SK-N-MC (cell line): Measurements from ENCODE around the gene WDR77.

ENCODE experiments used
- DNase-seq: peaks from one replicate; pipeline ENCODE4 v3.0.0-alpha.2; 2011; ENCODE audit warnings: low read depth, low spot score
- H3K27ac ChIP-seq: fragments of 200-600 bp; sonication (generic); 2 replicates; pipeline ENCODE4 v1.5.1; 2016; ENCODE audit warnings: mixed run types
- H3K36me3 ChIP-seq: fragments of 200-600 bp; sonication (generic); 2 replicates; pipeline ENCODE4 v1.6.1; 2017; ENCODE audit warnings: antibody characterized with exemption, low read length, mixed read lengths; ENCODE audit not compliant: insufficient read depth
- H3K4me3 ChIP-seq: fragments of 200-600 bp; sonication (generic); 2 replicates; pipeline ENCODE4 v1.5.1; 2016
- H3K9ac ChIP-seq: fragments of 200-600 bp; sonication (generic); 2 replicates; pipeline ENCODE4 v1.8.0; 2017; ENCODE audit warnings: mixed run types, mixed read lengths; ENCODE audit not compliant: insufficient read length
- H3K9me3 ChIP-seq: fragments of 200-600 bp; sonication (generic); 2 replicates; pipeline ENCODE4 v1.6.1; 2017; ENCODE audit warnings: low read depth, mild to moderate bottlenecking, antibody characterized with exemption, low read length, moderate library complexity, mixed read lengths
- EZH2 ChIP-seq: fragments of 200-600 bp; sonication (generic); IDR thresholded peaks from one replicate; pipeline ENCODE4 v1.6.1; 2017; ENCODE audit warnings: antibody characterized with exemption
- FOXP2 ChIP-seq: optimal IDR thresholded peaks from 2 replicates; pipeline ENCODE3; 2011; ENCODE audit warnings: mild to moderate bottlenecking, moderate library complexity; ENCODE audit not compliant: insufficient read depth; ENCODE audit errors: extremely low read length, control extremely low read depth
- POLR2AphosphoS5 ChIP-seq: IDR thresholded peaks from 2 replicates; pipeline ENCODE4 v1.6.1; 2012; ENCODE audit warnings: mild to moderate bottlenecking, low read depth, low read length, borderline replicate concordance

The WDR77 gene

GRCh38 chr1:111448918-111449702, at the start of gene WDR77, which contains the start of gene ATP5PB:
TSS of gene WDR77 (minus strand) at chr1:111449256. CDS start at chr1:111449169, 87 bp downstream.
TSS of gene ATP5PB (plus strand) at chr1:111449464. CDS start at chr1:111449542, 78 bp downstream.
- peak; percentile 76 for TF ChIP-seq POLR2AphosphoS5
- TF ChIP-seq EZH2, result no peak
- peak; percentile 44 for TF ChIP-seq FOXP2
- peaks cover 67% of the 10 kb centered on the region for H3K36me3 ChIP-seq
- no peaks in the 10 kb centered on the region for H3K9me3 ChIP-seq
- peak within 1 kb of the TSS; percentile 86 for H3K27ac ChIP-seq
- H3K4me3 ChIP-seq, result peak within 1 kb of the TSS; percentile 99
- peak within 1 kb of the TSS; percentile 100 for H3K9ac ChIP-seq
- DNase-seq, result peak; percentile 98

DNA sequence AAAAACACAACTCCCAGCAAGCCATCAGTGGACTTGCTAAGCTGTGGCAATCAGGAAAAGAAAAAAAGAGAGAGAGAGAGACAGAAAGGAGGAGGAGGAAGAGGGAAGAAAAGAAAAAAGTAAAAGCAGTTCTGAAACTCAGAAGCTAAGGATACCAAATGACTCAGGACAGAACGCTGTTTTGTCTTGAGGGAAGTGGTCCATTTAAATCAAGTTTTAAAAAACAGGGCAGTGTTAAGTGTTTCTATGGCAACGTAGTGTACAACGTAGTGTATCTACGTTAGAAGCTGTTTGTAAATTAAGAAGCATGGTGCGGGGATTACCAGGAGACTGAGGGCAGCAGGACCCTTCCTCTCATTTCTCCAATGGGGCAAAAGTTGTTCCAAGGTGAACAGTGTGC, 48.5 kb upstream of the WDR77 start:
- no peak overlapping the region for H3K9ac ChIP-seq
- TF ChIP-seq POLR2AphosphoS5 (no peak), FOXP2 (no peak), EZH2 (no peak)
- H3K27ac ChIP-seq, result no peak overlapping the region
- DNase-seq, result no peak
- H3K36me3 ChIP-seq, result no peaks in the 10 kb centered on the region
- H3K9me3 ChIP-seq, result no peaks in the 10 kb centered on the region
- no peak overlapping the region for H3K4me3 ChIP-seq

DNA sequence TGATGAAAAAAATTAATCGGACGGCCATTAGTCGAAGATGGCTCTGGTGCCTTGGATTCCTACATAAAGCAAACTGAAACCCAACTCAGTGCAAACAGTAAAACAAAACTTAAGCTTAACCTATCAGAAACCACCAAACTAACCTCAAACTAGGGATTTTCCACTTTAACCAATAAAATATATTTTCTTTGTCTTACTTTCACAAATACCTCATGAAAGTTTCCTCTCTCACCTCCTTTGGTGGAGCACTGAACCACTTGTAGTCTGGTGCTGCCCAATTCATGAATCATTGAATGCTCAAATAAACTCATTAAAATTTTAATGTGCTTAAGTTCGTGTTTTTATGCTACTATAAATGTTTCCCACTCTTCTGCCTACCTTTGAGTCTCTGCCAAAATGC, 47.3 kb upstream of the WDR77 start:
- no peaks in the 10 kb centered on the region for H3K36me3 ChIP-seq
- no peak overlapping the region for H3K4me3 ChIP-seq
- no peak overlapping the region for H3K27ac ChIP-seq
- no peak for DNase-seq
- H3K9me3 ChIP-seq, result no peaks in the 10 kb centered on the region
- TF ChIP-seq EZH2, result no peak
- TF ChIP-seq FOXP2, result no peak
- no peak for TF ChIP-seq POLR2AphosphoS5
- H3K9ac ChIP-seq, result no peak overlapping the region

DNA sequence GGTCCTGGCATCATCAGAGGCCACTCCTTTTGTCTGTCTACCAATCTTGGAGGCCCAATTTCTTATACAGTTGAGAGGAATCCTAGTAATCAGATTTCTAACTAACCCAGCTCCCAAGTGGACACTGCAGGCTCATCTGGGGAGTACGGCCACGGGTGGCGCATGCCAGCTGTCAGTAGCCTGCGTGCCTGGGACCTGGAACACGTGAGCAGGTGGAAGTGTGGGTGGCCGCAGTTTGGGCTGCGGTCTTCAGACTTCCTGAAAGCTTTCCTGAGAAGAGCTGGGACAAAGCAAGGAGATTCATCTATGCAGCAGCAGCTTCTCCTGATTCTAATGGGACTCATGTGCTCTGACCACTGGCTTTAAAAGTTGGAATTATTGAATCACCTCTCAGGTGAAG, 42.0 kb upstream of the WDR77 start:
- no peak overlapping the region for H3K9ac ChIP-seq
- no peak for TF ChIP-seq FOXP2
- no peak for TF ChIP-seq POLR2AphosphoS5
- H3K9me3 ChIP-seq, result no peaks in the 10 kb centered on the region
- no peak for DNase-seq
- H3K36me3 ChIP-seq, result no peaks in the 10 kb centered on the region
- H3K27ac ChIP-seq, result no peak overlapping the region
- H3K4me3 ChIP-seq, result no peak overlapping the region

- no peak overlapping the region for H3K9ac ChIP-seq
- H3K27ac ChIP-seq, result no peak overlapping the region
- no peak for TF ChIP-seq FOXP2
- no peak for TF ChIP-seq EZH2
- TF ChIP-seq POLR2AphosphoS5, result no peak
- H3K4me3 ChIP-seq, result no peak overlapping the region
- no peaks in the 10 kb centered on the region for H3K9me3 ChIP-seq
- DNase-seq, result no peak
- no peaks in the 10 kb centered on the region for H3K36me3 ChIP-seq
Measured at GRCh38 chr1:111490220-111490619, 41.2 kb upstream of the WDR77 start.

DNA sequence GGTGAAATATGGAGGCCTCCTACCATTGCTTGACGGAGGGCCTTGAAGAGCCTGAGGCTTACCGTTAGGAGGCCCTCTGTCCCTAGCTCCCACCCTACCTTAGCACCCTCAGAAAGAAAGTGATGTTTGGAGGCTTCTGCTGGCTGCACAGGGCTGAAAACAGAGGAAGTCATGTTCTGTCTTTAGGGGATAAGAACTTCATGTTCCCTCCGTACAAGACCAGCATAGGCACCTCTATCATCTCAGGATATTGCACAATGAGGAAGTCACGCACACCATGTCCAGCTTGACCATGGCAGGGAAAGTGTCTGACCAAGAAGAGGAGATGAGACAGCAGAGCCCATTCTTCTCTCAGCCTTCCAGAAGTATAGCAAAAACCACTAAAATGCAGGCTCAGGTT, 40.5 kb upstream of the WDR77 start:
- Histone ChIP-seq H3K27ac (no peak overlapping the region), H3K4me3 (no peak overlapping the region), H3K9ac (no peak overlapping the region), H3K36me3 (no peaks in the 10 kb centered on the region), H3K9me3 (no peaks in the 10 kb centered on the region)
- TF ChIP-seq FOXP2, result no peak
- TF ChIP-seq POLR2AphosphoS5, result no peak
- TF ChIP-seq EZH2, result no peak
- DNase-seq, result no peak

DNA sequence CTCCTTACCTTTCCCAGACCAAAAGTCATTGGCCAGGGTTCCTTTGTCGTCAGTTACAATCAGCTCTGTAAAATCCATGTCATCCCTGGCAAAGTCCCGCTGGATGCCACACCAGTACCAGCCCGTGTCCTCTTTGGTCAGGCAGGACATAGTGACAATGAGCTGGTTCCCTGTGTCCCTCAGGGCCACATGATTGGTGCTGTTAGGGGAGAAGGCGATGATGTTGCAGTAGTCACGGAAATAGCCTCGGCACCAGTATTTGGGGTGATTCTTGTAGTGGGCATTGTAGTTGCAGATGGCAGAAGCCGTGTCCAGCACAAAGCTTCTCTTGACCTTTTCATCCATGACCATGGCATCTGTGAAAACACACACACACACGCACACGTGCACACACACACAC, 39.6 kb upstream of the WDR77 start:
- no peaks in the 10 kb centered on the region for H3K9me3 ChIP-seq
- H3K9ac ChIP-seq, result no peak overlapping the region
- TF ChIP-seq EZH2, result no peak
- TF ChIP-seq POLR2AphosphoS5, result no peak
- no peak for TF ChIP-seq FOXP2
- no peak overlapping the region for H3K27ac ChIP-seq
- H3K36me3 ChIP-seq, result no peaks in the 10 kb centered on the region
- no peak for DNase-seq
- no peak overlapping the region for H3K4me3 ChIP-seq

- no peaks in the 10 kb centered on the region for H3K9me3 ChIP-seq
- TF ChIP-seq EZH2 (no peak), POLR2AphosphoS5 (no peak), FOXP2 (no peak)
- no peak overlapping the region for H3K9ac ChIP-seq
- H3K4me3 ChIP-seq, result no peak overlapping the region
- no peaks in the 10 kb centered on the region for H3K36me3 ChIP-seq
- no peak for DNase-seq
- no peak overlapping the region for H3K27ac ChIP-seq
Measured at GRCh38 chr1:111487133-111487532, 38.1 kb upstream of the WDR77 start.

DNA sequence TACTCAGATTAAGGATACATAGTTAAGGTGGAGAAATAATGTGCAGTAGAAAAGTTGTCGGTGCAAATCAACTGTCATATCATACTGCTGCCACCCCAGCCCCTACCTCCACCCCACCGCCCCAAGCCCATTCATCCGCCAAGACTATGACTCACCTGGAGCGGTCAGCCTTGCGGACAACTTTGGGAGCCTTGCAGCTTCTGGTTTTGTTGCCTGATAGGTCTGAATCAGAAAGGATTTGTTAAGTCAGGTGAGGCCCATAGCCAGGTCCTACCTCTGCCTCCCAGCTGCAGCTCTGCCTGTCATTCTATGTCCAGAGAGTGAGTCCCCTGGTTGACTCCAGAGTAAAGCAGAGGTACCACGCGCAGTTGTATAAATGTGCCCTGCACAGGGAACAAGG, 37.4 kb upstream of the WDR77 start:
- Histone ChIP-seq H3K27ac (no peak overlapping the region), H3K36me3 (no peaks in the 10 kb centered on the region), H3K4me3 (no peak overlapping the region), H3K9ac (no peak overlapping the region), H3K9me3 (no peaks in the 10 kb centered on the region)
- TF ChIP-seq POLR2AphosphoS5 (no peak), FOXP2 (no peak), EZH2 (no peak)
- no peak for DNase-seq
